Upper lobe of right lung (tissue), 1 donor: Measurements from ENCODE around the gene TUBA1C. TPM values are rescaled to one million over a fixed set of nuclear protein-coding genes. Genes with fewer than 3 reads are reported as not detected.

Source experiments
- ATAC-seq: fragments of 200-7000 bp; cut with Tn5 transposase; one replicate; pipeline ENCODE4 v1.9.1; 2020; ENCODE audit warnings: mild to moderate bottlenecking, moderate library complexity
- DNase-seq: peaks from one replicate; pipeline ENCODE4 v3.0.0-alpha.2; 2020
- H3K27ac ChIP-seq: fragments of 200-600 bp; one replicate; pipeline ENCODE4 v1.8.0; 2022
- H3K27me3 ChIP-seq: fragments of 200-600 bp; one replicate; pipeline ENCODE4 v1.8.0; 2022; ENCODE audit warnings: mild to moderate bottlenecking
- H3K36me3 ChIP-seq: fragments of 200-600 bp; one replicate; pipeline ENCODE4 v1.8.0; 2022
- H3K4me1 ChIP-seq: fragments of 200-600 bp; one replicate; pipeline ENCODE4 v1.8.0; 2022
- H3K4me3 ChIP-seq: fragments of 200-600 bp; one replicate; pipeline ENCODE4 v1.8.0; 2022; ENCODE audit warnings: mild to moderate bottlenecking
- H3K9me3 ChIP-seq: fragments of 200-600 bp; one replicate; pipeline ENCODE4 v1.8.0; 2022
- intact Hi-C: fragments of 100-400 bp; cut with DNase I; formaldehyde crosslinking; loops from one replicate; pipeline ENCODE4 v1.11.0; 2022
- total RNA-seq: library from RNA; stranded (reverse); fragmentation: NEBNext Ultra II Directional; extraction: Animal tissue kit (Norgen Biotek cat#: 25700); gene quantifications from one replicate; pipeline ENCODE4 v1.2.1, GENCODE V29; 2021
- TF ChIP-seq, protein P1 (sequence below): fragments of 200-600 bp; IDR thresholded peaks from one replicate; pipeline ENCODE4 v1.8.0; 2022; ENCODE audit warnings: antibody characterized with exemption
- donor health status: DM: no; HTN: yes; CAD: no; lungs with severe emphysema.

The TUBA1C gene
- total RNA-seq, 1 donor from 2014 or later, result 113 TPM

- Histone ChIP-seq H3K4me3 (no peak within 1 kb of the TSS), H3K27me3 (peaks cover 50% of the 10 kb centered on the region), H3K27ac (no peak within 1 kb of the TSS), H3K4me1 (peaks cover 21% of the 10 kb centered on the region), H3K9me3 (no peaks in the 10 kb centered on the region), H3K36me3 (no peaks in the 10 kb centered on the region)
- no peak for ATAC-seq
- TF ChIP-seq, protein P1, sequence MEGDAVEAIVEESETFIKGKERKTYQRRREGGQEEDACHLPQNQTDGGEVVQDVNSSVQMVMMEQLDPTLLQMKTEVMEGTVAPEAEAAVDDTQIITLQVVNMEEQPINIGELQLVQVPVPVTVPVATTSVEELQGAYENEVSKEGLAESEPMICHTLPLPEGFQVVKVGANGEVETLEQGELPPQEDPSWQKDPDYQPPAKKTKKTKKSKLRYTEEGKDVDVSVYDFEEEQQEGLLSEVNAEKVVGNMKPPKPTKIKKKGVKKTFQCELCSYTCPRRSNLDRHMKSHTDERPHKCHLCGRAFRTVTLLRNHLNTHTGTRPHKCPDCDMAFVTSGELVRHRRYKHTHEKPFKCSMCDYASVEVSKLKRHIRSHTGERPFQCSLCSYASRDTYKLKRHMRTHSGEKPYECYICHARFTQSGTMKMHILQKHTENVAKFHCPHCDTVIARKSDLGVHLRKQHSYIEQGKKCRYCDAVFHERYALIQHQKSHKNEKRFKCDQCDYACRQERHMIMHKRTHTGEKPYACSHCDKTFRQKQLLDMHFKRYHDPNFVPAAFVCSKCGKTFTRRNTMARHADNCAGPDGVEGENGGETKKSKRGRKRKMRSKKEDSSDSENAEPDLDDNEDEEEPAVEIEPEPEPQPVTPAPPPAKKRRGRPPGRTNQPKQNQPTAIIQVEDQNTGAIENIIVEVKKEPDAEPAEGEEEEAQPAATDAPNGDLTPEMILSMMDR, result no peak
- peak; percentile 66 for DNase-seq
- intact Hi-C loops, result no loop called here
These were observed 30.4 kb downstream of the TUBA1C start, which contains the start of gene PRPH for GRCh38 chr12:49295082-49295936. Gene PRPH, plus strand, starts transcription at chr12:49295147. Its CDS starts 54 bp downstream, at chr12:49295201.

- intact Hi-C loops, result no loop called here
- ATAC-seq (peak; percentile 73), DNase-seq (peak; percentile 82)
- Histone ChIP-seq H3K4me1 (peaks cover 21% of the 10 kb centered on the region), H3K36me3 (no peaks in the 10 kb centered on the region), H3K9me3 (no peaks in the 10 kb centered on the region), H3K4me3 (peak overlapping the region; percentile 21), H3K27me3 (peaks cover 50% of the 10 kb centered on the region), H3K27ac (no peak overlapping the region)
- TF ChIP-seq, protein P1, result peak; percentile 66
These were observed 31.4 kb downstream of the TUBA1C start for GRCh38 chr12:49296034-49296835.

DNA sequence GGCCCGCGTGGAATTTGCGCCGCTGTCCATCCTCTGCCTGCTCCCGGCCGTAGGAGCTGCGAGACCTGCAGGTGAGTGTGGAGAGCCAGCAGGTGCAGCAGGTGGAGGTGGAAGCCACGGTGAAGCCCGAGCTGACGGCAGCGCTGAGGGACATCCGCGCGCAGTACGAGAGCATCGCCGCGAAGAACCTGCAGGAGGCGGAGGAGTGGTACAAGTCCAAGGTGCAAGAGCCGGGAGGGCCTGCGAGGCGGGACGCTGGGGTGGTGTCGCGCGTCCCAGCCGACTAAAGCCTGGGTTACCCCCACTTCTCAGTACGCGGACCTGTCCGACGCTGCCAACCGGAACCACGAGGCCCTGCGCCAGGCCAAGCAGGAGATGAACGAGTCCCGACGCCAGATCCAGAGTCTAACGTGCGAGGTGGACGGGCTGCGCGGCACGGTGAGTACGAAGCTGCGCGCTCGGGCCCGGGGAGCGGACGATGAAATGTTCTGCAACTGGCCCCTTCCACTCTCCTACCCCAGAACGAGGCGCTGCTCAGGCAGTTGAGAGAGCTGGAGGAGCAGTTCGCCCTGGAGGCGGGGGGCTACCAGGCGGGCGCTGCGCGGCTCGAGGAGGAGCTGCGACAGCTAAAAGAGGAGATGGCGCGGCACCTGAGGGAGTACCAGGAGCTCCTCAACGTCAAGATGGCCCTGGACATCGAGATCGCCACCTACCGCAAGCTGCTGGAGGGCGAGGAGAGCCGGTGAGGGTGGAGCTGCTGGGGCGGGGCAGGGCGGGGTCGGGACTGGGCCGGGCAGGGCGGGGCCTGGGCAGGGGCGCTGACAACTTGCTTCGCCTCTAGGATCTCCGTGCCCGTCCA, 32.2 kb downstream of the TUBA1C start:
- no peaks in the 10 kb centered on the region for H3K36me3 ChIP-seq
- H3K4me1 ChIP-seq, result peaks cover 21% of the 10 kb centered on the region
- ATAC-seq (peak; percentile 43), DNase-seq (peak; percentile 74)
- peaks cover 50% of the 10 kb centered on the region for H3K27me3 ChIP-seq
- peak overlapping the region; percentile 21 for H3K4me3 ChIP-seq
- intact Hi-C loops, result no loop called here
- no peak overlapping the region for H3K27ac ChIP-seq
- TF ChIP-seq, protein P1, result peak; percentile 2
- no peaks in the 10 kb centered on the region for H3K9me3 ChIP-seq

- H3K36me3 ChIP-seq, result no peaks in the 10 kb centered on the region
- no peak for ATAC-seq
- no peaks in the 10 kb centered on the region for H3K9me3 ChIP-seq
- TF ChIP-seq, protein P1, result no peak
- no peak overlapping the region for H3K27ac ChIP-seq
- no peak overlapping the region for H3K4me3 ChIP-seq
- intact Hi-C loops, result no loop called here
- peaks cover 21% of the 10 kb centered on the region for H3K4me1 ChIP-seq
- no peak for DNase-seq
- H3K27me3 ChIP-seq, result peaks cover 50% of the 10 kb centered on the region
These were observed 32.8 kb downstream of the TUBA1C start for GRCh38 chr12:49297695-49298060.

GRCh38 chr12:49298160-49298559, 33.3 kb downstream of the TUBA1C start:
- Histone ChIP-seq H3K9me3 (no peaks in the 10 kb centered on the region), H3K4me3 (no peak overlapping the region), H3K4me1 (peaks cover 21% of the 10 kb centered on the region), H3K27ac (no peak overlapping the region), H3K36me3 (no peaks in the 10 kb centered on the region), H3K27me3 (peaks cover 50% of the 10 kb centered on the region)
- intact Hi-C loops, result no loop called here
- no peak for DNase-seq
- TF ChIP-seq, protein P1, result no peak
- peak; percentile 23 for ATAC-seq
